Fibroblast of lung (primary cell): ENCODE results near the gene TRMT2B. TPM values are rescaled to one million over a fixed set of nuclear protein-coding genes. Genes with fewer than 3 reads are reported as not detected.

Source experiments
- DNase-seq, 2 donors: peaks; one replicate each; pipeline versions ENCODE4 v3.0.0 to v3.0.0-alpha.2; 2010; ENCODE audit warnings: low read depth in 2 of 2
- H2AFZ ChIP-seq: 2 replicates; pipeline ENCODE4 v1.5.1; 2012; ENCODE audit warnings: low read length, control low read depth, inconsistent platforms
- H3K27ac ChIP-seq: 2 replicates; pipeline ENCODE4 v1.5.1; 2011; ENCODE audit warnings: low read length, control low read depth; ENCODE audit not compliant: insufficient read depth
- H3K27me3 ChIP-seq: 2 replicates; pipeline ENCODE4 v1.5.1; 2011; ENCODE audit warnings: mild to moderate bottlenecking, low read length; ENCODE audit not compliant: control insufficient read depth, insufficient read depth
- H3K36me3 ChIP-seq: 2 replicates; pipeline ENCODE4 v1.5.1; 2011; ENCODE audit warnings: low read length; ENCODE audit not compliant: control insufficient read depth, insufficient read depth
- H3K4me1 ChIP-seq: 2 replicates; pipeline ENCODE4 v1.5.1; 2011; ENCODE audit warnings: low read length; ENCODE audit not compliant: control insufficient read depth, insufficient read depth; ENCODE audit errors: extremely low read depth
- H3K4me2 ChIP-seq: 2 replicates; pipeline ENCODE4 v1.5.1; 2011; ENCODE audit warnings: low read length, control low read depth; ENCODE audit not compliant: insufficient read depth; ENCODE audit errors: extremely low read depth
- H3K4me3 ChIP-seq, 4 experiments: fragments of 200-600 bp in 1 of 4; sonication (generic) in 1 of 4; replicated peaks in 1 of 4; 2 replicates each; pipeline ENCODE4 v1.5.1; 2011 to 2016; ENCODE audit warnings: low read length in 4 of 4, low read depth in 3 of 4, mild to moderate bottlenecking in 3 of 4, control low read depth in 2 of 4, inconsistent platforms in 1 of 4, mixed read lengths in 1 of 4; ENCODE audit not compliant: insufficient read depth in 1 of 4; ENCODE audit errors: control extremely low read depth in 1 of 4
- H3K79me2 ChIP-seq: 2 replicates; pipeline ENCODE4 v1.5.1; 2012; ENCODE audit warnings: mild to moderate bottlenecking, low read length, inconsistent platforms; ENCODE audit not compliant: control insufficient read depth, insufficient read depth
- H3K9ac ChIP-seq: 2 replicates; pipeline ENCODE4 v1.5.1; 2011; ENCODE audit warnings: mild to moderate bottlenecking, low read length, control low read depth; ENCODE audit not compliant: insufficient read depth
- H3K9me3 ChIP-seq: 2 replicates; pipeline ENCODE4 v1.5.1; 2012; ENCODE audit warnings: low read depth, low read length; ENCODE audit not compliant: control insufficient read depth, insufficient read depth
- H4K20me1 ChIP-seq: 2 replicates; pipeline ENCODE4 v1.5.1; 2011; ENCODE audit warnings: low read length; ENCODE audit not compliant: control insufficient read depth, insufficient read depth; ENCODE audit errors: extremely low read depth
- EZH2 ChIP-seq: IDR thresholded peaks from 2 replicates; pipeline ENCODE4 v1.5.1; 2012; ENCODE audit warnings: low read length, control low read depth, mild to moderate bottlenecking; ENCODE audit errors: missing control alignments
- polyA plus RNA-seq, 2 donors: library from polyadenylated mRNA; depleted of rRNA in 1 of 2; stranded (reverse) in 1 of 2; unstranded in 1 of 2; fragments of >200 nt; gene quantifications; 2 replicates each; pipeline ENCODE4 v1.2.1, GENCODE V29; 2011 to 2012; ENCODE audit warnings: missing spikeins in 1 of 2
- total RNA-seq: library from RNA; depleted of rRNA; stranded (reverse); fragments of >200 nt; gene quantifications from 2 replicates; pipeline ENCODE4 v1.2.1, GENCODE V29; 2014
- TF ChIP-seq, protein P1 (sequence below), 2 donors: IDR thresholded peaks in 1 of 2; conservative IDR thresholded peaks in 1 of 2; 1 replicate in 1 of 2; 2 replicates in 1 of 2; pipeline ENCODE4 v1.5.1; 2011 to 2012; ENCODE audit warnings: low read length in 2 of 2, control low read depth in 1 of 2, inconsistent platforms in 1 of 2, low read depth in 1 of 2, mild to moderate bottlenecking in 1 of 2

Gene TRMT2B
- total and polyA plus RNA-seq, 2 donors (not counting 1 experiment from before 2014, with no cell fraction given): 6.9 to 14.2 TPM

GRCh38 chrX:101091817-101092216 lies 39.9 kb upstream of the TRMT2B start:
- no peak for DNase-seq
- no peak overlapping the region for H3K4me3 ChIP-seq
- TF ChIP-seq EZH2: no peak
- TF ChIP-seq, protein P1, sequence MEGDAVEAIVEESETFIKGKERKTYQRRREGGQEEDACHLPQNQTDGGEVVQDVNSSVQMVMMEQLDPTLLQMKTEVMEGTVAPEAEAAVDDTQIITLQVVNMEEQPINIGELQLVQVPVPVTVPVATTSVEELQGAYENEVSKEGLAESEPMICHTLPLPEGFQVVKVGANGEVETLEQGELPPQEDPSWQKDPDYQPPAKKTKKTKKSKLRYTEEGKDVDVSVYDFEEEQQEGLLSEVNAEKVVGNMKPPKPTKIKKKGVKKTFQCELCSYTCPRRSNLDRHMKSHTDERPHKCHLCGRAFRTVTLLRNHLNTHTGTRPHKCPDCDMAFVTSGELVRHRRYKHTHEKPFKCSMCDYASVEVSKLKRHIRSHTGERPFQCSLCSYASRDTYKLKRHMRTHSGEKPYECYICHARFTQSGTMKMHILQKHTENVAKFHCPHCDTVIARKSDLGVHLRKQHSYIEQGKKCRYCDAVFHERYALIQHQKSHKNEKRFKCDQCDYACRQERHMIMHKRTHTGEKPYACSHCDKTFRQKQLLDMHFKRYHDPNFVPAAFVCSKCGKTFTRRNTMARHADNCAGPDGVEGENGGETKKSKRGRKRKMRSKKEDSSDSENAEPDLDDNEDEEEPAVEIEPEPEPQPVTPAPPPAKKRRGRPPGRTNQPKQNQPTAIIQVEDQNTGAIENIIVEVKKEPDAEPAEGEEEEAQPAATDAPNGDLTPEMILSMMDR (conservative IDR thresholded peaks at IDR 0.05 in 1 of 2, IDR thresholded peaks at IDR 0.05 in 1 of 2; ENCODE audit: low read depth in 1 of 2, low read length in 2 of 2): no peak
- H2AFZ ChIP-seq: no peak overlapping the region
- H3K4me2 ChIP-seq: no peak overlapping the region
- no peak overlapping the region for H3K9ac ChIP-seq
- H4K20me1 ChIP-seq: no peaks in the 10 kb centered on the region
- H3K9me3 ChIP-seq: no peaks in the 10 kb centered on the region
- H3K79me2 ChIP-seq: no peaks in the 10 kb centered on the region
- H3K27me3 ChIP-seq: no peaks in the 10 kb centered on the region
- no peaks in the 10 kb centered on the region for H3K36me3 ChIP-seq
- H3K4me1 ChIP-seq: no peaks in the 10 kb centered on the region
- H3K27ac ChIP-seq: no peak overlapping the region

DNA sequence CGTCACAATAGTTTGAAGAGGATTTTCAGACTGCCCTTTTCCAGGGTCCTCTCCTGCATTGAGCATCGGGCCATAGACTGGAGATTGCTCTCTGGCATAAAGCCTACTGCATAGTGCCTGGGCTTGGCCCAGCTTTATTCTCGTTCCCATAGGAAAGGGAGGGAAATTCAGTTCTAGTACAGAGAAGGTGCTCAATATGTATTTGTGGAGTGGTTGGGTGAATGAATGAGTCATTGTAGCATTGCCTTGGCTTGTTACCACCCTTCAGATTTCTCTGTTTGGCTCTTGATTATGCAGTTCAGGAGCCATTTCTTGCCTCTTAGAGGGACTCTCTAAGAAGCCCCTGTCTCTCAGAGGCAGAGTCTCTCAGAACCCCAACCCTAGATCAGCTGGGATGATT lies 29.3 kb upstream of the TRMT2B start:
- no peaks in the 10 kb centered on the region for H3K9me3 ChIP-seq
- H3K4me1 ChIP-seq: no peaks in the 10 kb centered on the region
- TF ChIP-seq, protein P1 (conservative IDR thresholded peaks at IDR 0.05 in 1 of 2, IDR thresholded peaks at IDR 0.05 in 1 of 2; ENCODE audit: low read depth in 1 of 2, low read length in 2 of 2): no peak
- no peak for TF ChIP-seq EZH2
- H4K20me1 ChIP-seq: no peaks in the 10 kb centered on the region
- peak overlapping the region; percentile 1 for H3K4me2 ChIP-seq
- H2AFZ ChIP-seq: no peak overlapping the region
- no peaks in the 10 kb centered on the region for H3K27me3 ChIP-seq
- no peaks in the 10 kb centered on the region for H3K36me3 ChIP-seq
- H3K79me2 ChIP-seq: no peaks in the 10 kb centered on the region
- peak in 1 of 2 donors; percentile 16 for DNase-seq
- H3K4me3 ChIP-seq: peak overlapping the region in 2 of 4 experiments; percentile 70 to 85
- H3K27ac ChIP-seq: no peak overlapping the region
- H3K9ac ChIP-seq: no peak overlapping the region

DNA sequence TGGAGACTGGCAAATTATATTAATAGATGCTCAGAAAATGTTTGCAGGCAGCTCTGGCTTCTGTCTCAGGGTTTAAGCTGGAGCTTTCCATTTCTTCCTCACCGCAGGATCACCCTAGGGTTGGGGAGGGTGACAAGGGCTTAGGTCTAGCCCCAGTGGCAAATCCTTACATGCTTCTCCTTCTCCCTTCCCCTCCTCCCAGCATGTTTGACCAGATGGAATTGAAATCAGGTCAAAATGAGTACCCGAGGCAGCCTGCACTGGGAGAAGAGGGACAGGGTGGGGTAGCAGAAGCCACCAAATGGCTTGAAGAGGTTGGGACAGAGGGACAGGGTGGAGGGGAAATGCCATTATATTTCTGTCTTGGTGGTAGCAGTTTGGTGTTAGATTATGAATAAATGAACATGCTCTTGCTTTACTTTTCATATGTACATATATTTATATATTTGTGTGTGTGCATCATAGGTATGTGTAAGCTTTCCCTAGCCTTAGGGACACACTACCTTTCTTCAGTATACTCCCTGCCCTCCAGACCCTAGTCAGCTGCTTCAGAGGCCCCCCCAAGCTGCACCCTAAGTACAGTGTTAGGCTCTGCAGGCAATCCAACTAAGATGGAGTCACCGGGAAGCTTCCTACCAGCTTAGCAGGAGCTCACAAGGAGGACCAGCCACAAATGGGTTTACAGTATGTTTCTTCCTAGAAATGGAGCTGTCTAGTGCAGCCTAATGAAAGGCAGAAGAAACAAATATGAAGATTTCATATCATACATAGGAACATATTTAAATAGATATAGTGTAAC lies 28.6 kb upstream of the TRMT2B start:
- DNase-seq: no peak
- H3K27me3 ChIP-seq: no peaks in the 10 kb centered on the region
- no peaks in the 10 kb centered on the region for H3K36me3 ChIP-seq
- H3K9ac ChIP-seq: no peak overlapping the region
- H3K4me3 ChIP-seq: peak overlapping the region; percentile 53 to 85 (median 67)
- no peaks in the 10 kb centered on the region for H3K4me1 ChIP-seq
- no peak for TF ChIP-seq EZH2
- TF ChIP-seq, protein P1 (conservative IDR thresholded peaks at IDR 0.05 in 1 of 2, IDR thresholded peaks at IDR 0.05 in 1 of 2; ENCODE audit: low read depth in 1 of 2, low read length in 2 of 2): no peak
- peak overlapping the region; percentile 49 for H3K4me2 ChIP-seq
- no peaks in the 10 kb centered on the region for H3K9me3 ChIP-seq
- no peaks in the 10 kb centered on the region for H3K79me2 ChIP-seq
- H2AFZ ChIP-seq: no peak overlapping the region
- no peaks in the 10 kb centered on the region for H4K20me1 ChIP-seq
- no peak overlapping the region for H3K27ac ChIP-seq
